GM12878 (cell line): Measurements from ENCODE around the gene TP53INP2. TPM values are rescaled to one million over a fixed set of nuclear protein-coding genes. Genes with fewer than 3 reads are reported as not detected.

Experiments used
- ATAC-seq: fragments of 200-7000 bp; cut with Tn5 transposase; 3 replicates; pipeline ENCODE4 v1.9.1; 2020; ENCODE audit warnings: mild to moderate bottlenecking, moderate library complexity
- BruUV-seq: library from RNA; stranded (reverse); fragments of 400-500 nt; replicated peaks from 2 replicates; lab custom pipeline; 2021; lab: Mats Ljungman, UMichigan
- CTCF ChIA-PET: fragments of 300-600 bp; sonication (Branson Sonifier 250); formaldehyde crosslinking; extraction: SDS; loops from one replicate; lab custom pipeline; 2021; ENCODE audit warnings: inconsistent platforms; lab: Yijun Ruan, JAX
- POLR2A ChIA-PET: fragments of 350-600 bp; formaldehyde crosslinking; extraction: SDS; loops from one replicate; lab custom pipeline; 2021; ENCODE audit warnings: inconsistent platforms; lab: Charles Lee
- RAD21 ChIA-PET: fragments of 300-600 bp; sonication (Branson Sonifier 250); formaldehyde crosslinking; loops from one replicate; lab custom pipeline; 2023; ENCODE audit warnings: antibody characterized with exemption; ENCODE audit not compliant: unreplicated experiment; lab: Charles Lee
- SMC1A ChIA-PET: fragments of 300-600 bp; sonication (Branson Sonifier 250); formaldehyde crosslinking; loops from one replicate; lab custom pipeline; 2023; ENCODE audit not compliant: unreplicated experiment, uncharacterized antibody; lab: Charles Lee
- DNase-seq: peaks from one replicate; pipeline ENCODE4 v3.0.0-alpha.2; 2011; ENCODE audit warnings: low read depth, low spot score
- FAIRE-seq: peaks from 3 replicates; lab custom pipeline; 2011; peaks lifted over from hg19 to GRCh38; lab: Jason Lieb, UNC
- H2AFZ ChIP-seq: 2 replicates; pipeline ENCODE4 v1.6.0; 2011; ENCODE audit warnings: low read depth, low read length, control low read depth; ENCODE audit not compliant: control insufficient read depth
- H3K27ac ChIP-seq: 2 replicates; pipeline ENCODE4 v1.5.1; 2011; ENCODE audit warnings: control low read depth; ENCODE audit not compliant: control insufficient read depth, insufficient read depth
- H3K27me3 ChIP-seq, 2 experiments: replicated peaks in 1 of 2; 2 replicates each; pipeline versions ENCODE4 v1.6.0 to v1.6.1; 2011; ENCODE audit warnings: low read length in 1 of 2; ENCODE audit not compliant: control insufficient read depth in 2 of 2, insufficient read depth in 2 of 2
- H3K36me3 ChIP-seq, 2 experiments: 2 replicates each; pipeline ENCODE4 v1.5.1; 2011; ENCODE audit warnings: low read length in 1 of 2; ENCODE audit not compliant: control insufficient read depth in 2 of 2, insufficient read depth in 2 of 2
- H3K4me1 ChIP-seq: 2 replicates; pipeline ENCODE4 v1.6.1; 2011; ENCODE audit warnings: mild to moderate bottlenecking, low read length, moderate library complexity, mixed read lengths; ENCODE audit not compliant: control insufficient read depth, insufficient read depth
- H3K4me2 ChIP-seq: 2 replicates; pipeline ENCODE4 v1.6.0; 2011; ENCODE audit warnings: control low read depth; ENCODE audit not compliant: control insufficient read depth, insufficient read depth
- H3K4me3 ChIP-seq: fragments of 200-600 bp; sonication (generic); 2 replicates; pipeline ENCODE4 v1.5.1; 2016
- H3K79me2 ChIP-seq: 2 replicates; pipeline ENCODE4 v1.6.0; 2011; ENCODE audit warnings: low read length; ENCODE audit not compliant: control insufficient read depth, insufficient read depth
- H3K9ac ChIP-seq: 2 replicates; pipeline ENCODE4 v1.8.0; 2011; ENCODE audit warnings: low read length, control low read depth, mixed read lengths; ENCODE audit not compliant: control insufficient read depth, insufficient read depth
- H3K9me3 ChIP-seq: replicated peaks from 3 replicates; pipeline ENCODE4 v1.5.1; 2011; ENCODE audit warnings: mild to moderate bottlenecking, low read length; ENCODE audit not compliant: control insufficient read depth, insufficient read depth
- H4K20me1 ChIP-seq: 2 replicates; pipeline ENCODE4 v1.6.0; 2011; ENCODE audit not compliant: control insufficient read depth, insufficient read depth
- CREM ChIP-seq: IDR thresholded peaks from 2 replicates; pipeline ENCODE4 v1.6.1; 2014; ENCODE audit warnings: antibody characterized with exemption, low read depth
- GATAD2B ChIP-seq: fragments of 450-650 bp; conservative IDR thresholded peaks from 2 replicates; pipeline ENCODE4 v1.6.1; 2017; ENCODE audit warnings: low read depth, mild to moderate bottlenecking, moderate library complexity
- HDAC6 ChIP-seq: fragments of 200-600 bp; sonication (generic); IDR thresholded peaks from one replicate; pipeline ENCODE4 v1.8.0; 2017; ENCODE audit warnings: antibody characterized with exemption; ENCODE audit not compliant: unreplicated experiment
- NFXL1 ChIP-seq: fragments of 450-650 bp; IDR thresholded peaks from 2 replicates; pipeline ENCODE4 v1.6.1; 2017; ENCODE audit warnings: antibody characterized with exemption, mild to moderate bottlenecking, borderline replicate concordance
- RAD51 ChIP-seq: fragments of 450-650 bp; IDR thresholded peaks from 2 replicates; pipeline ENCODE4 v1.6.1; 2016; ENCODE audit warnings: moderate library complexity, mild to moderate bottlenecking, inconsistent platforms
- SMAD1 ChIP-seq: fragments of 450-650 bp; IDR thresholded peaks from 2 replicates; pipeline ENCODE4 v1.6.1; 2018; ENCODE audit warnings: mild to moderate bottlenecking, low read depth; ENCODE audit not compliant: partially characterized antibody
- WGBS: methylation state at CpG from one replicate; pipeline ENCODE4 v1.1.6; 2016; ENCODE audit warnings: low lambda C conversion rate; ENCODE audit not compliant: insufficient replicate concordance, insufficient coverage; ENCODE audit errors: missing lambda C conversion rate; 5-methylcytosine and 5-hydroxymethylcytosine counted together
- in situ Hi-C: fragments of 300-500 bp; cut with MboI; formaldehyde crosslinking; loops from 9 replicates; pipeline ENCODE4 v1.14.3; 2018; ENCODE audit warnings: mixed read lengths
- intact Hi-C: fragments of 100-400 bp; cut with micrococcal nuclease; formaldehyde crosslinking; loops from one replicate; pipeline ENCODE4 v1.14.2; 2022; ENCODE audit not compliant: unreplicated experiment
- polyA plus RNA-seq, 11 experiments: library from polyadenylated mRNA; depleted of rRNA in 4 of 11; unstranded in 6 of 11; stranded (reverse) in 5 of 11; fragments of >200 nt; fragmentation: Nextera tagmentation in 4 of 11; fragmentation: Illumina TruSeq in 1 of 11; extraction: Ambion mirVana in 4 of 11; extraction: Trizol in 1 of 11; gene quantifications; 1 replicate in 1 of 11; 2 replicates in 10 of 11; pipeline versions ENCODE4 v1.2.1 to v1.2.3, GENCODE V29; 2011 to 2016; ENCODE audit warnings: inconsistent platforms in 2 of 11, missing spikeins in 2 of 11, low read depth in 1 of 11
- total RNA-seq, 4 experiments: library from RNA; depleted of rRNA in 3 of 4; stranded (reverse); fragments of >200 nt in 3 of 4; fragmentation: Illumina TruSeq in 1 of 4; extraction: Trizol in 1 of 4; gene quantifications; 2 replicates each; pipeline versions ENCODE4 v1.2.1 to v1.2.3, GENCODE V29; 2013 to 2021
- TF ChIP-seq, protein P1 (sequence below): IDR thresholded peaks from 2 replicates; pipeline ENCODE4 v1.6.1; 2011; ENCODE audit warnings: low read depth, mild to moderate bottlenecking, low read length, moderate library complexity, borderline replicate concordance; ENCODE audit errors: extremely low read depth
- TF ChIP-seq, protein P2 (sequence below): fragments of 450-650 bp; formaldehyde crosslinking; IDR thresholded peaks from 2 replicates; pipeline ENCODE4 v1.5.0; 2022; ENCODE audit warnings: mild to moderate bottlenecking, missing genetic modification characterization

Gene TP53INP2
- total and polyA plus RNA-seq, 10 of the 15 experiments (the other 5 are each of a cell fraction or from before 2014, with no cell fraction given), result 2.8 to 16.0 (median 4.0) TPM

DNA sequence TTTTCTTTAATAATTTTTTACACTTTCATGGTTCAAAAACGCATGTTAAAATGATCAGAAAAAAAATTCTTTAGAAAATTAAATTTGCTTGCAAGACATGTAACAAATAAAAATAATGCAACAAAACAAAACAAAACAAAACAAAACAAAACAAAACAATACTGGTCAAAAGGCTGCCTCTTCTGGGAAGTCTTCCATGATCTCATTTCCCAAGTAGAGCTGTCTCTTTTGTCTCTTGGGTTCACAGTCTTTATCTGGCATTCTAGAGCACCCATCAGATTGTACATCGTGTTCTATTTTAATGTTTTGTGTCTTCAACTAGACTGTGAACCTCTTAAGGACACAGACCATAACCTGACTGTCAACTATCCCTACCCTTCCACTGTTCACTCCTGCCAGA, 25.3 kb downstream of the TP53INP2 start:
- Histone ChIP-seq H4K20me1 (no peaks in the 10 kb centered on the region), H3K27ac (no peak overlapping the region), H3K9me3 (no peaks in the 10 kb centered on the region), H3K4me3 (no peak overlapping the region), H3K27me3 (no peaks in the 10 kb centered on the region), H3K4me2 (no peak overlapping the region), H3K4me1 (no peaks in the 10 kb centered on the region), H2AFZ (no peak overlapping the region), H3K36me3 (peaks cover 0 to 4% of the 10 kb centered on the region in 2 experiments; a peak in 3 of 4 replicates), H3K79me2 (no peaks in the 10 kb centered on the region), H3K9ac (no peak overlapping the region)
- CTCF ChIA-PET, result interaction anchor here (1.0 to 2.6 kb wide), 6 partner anchors 9 to 40 kb away, joined by 3 to 12 read pairs (median 5); no protein-coding TSS in a partner anchor
- FAIRE-seq, result no peak
- no TSS peak for BruUV-seq
- RAD21 ChIA-PET, result interaction anchor here (0.5 to 1.7 kb wide), 3 partner anchors 10 to 40 kb away, joined by 3 to 4 read pairs (median 4); no protein-coding TSS in a partner anchor
- no peak for DNase-seq
- TF ChIP-seq GATAD2B (no peak), NFXL1 (no peak), SMAD1 (no peak), CREM (no peak), RAD51 (no peak), HDAC6 (no peak)
- TF ChIP-seq, protein P1, sequence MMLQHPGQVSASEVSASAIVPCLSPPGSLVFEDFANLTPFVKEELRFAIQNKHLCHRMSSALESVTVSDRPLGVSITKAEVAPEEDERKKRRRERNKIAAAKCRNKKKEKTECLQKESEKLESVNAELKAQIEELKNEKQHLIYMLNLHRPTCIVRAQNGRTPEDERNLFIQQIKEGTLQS, result no peak
- TF ChIP-seq, protein P2, sequence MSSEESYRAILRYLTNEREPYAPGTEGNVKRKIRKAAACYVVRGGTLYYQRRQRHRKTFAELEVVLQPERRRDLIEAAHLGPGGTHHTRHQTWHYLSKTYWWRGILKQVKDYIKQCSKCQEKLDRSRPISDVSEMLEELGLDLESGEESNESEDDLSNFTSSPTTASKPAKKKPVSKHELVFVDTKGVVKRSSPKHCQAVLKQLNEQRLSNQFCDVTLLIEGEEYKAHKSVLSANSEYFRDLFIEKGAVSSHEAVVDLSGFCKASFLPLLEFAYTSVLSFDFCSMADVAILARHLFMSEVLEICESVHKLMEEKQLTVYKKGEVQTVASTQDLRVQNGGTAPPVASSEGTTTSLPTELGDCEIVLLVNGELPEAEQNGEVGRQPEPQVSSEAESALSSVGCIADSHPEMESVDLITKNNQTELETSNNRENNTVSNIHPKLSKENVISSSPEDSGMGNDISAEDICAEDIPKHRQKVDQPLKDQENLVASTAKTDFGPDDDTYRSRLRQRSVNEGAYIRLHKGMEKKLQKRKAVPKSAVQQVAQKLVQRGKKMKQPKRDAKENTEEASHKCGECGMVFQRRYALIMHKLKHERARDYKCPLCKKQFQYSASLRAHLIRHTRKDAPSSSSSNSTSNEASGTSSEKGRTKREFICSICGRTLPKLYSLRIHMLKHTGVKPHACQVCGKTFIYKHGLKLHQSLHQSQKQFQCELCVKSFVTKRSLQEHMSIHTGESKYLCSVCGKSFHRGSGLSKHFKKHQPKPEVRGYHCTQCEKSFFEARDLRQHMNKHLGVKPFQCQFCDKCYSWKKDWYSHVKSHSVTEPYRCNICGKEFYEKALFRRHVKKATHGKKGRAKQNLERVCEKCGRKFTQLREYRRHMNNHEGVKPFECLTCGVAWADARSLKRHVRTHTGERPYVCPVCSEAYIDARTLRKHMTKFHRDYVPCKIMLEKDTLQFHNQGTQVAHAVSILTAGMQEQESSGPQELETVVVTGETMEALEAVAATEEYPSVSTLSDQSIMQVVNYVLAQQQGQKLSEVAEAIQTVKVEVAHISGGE (CRISPR knock-in tag), result no peak
- in situ Hi-C loops (no loop called here), intact Hi-C loops (no loop called here)
- POLR2A ChIA-PET, result interaction anchor here (1.4 to 1.6 kb wide), 3 partner anchors 9 to 36 kb away, joined by 3 to 6 read pairs (median 3); no protein-coding TSS in a partner anchor
- 97% methylated on average over 2 of the region's 2 CpGs for WGBS
- ATAC-seq, result no peak
- SMC1A ChIA-PET, result interaction anchor here (0.8 to 1.2 kb wide), 3 partner anchors 10 to 38 kb away, joined by 3 to 4 read pairs (median 4); no protein-coding TSS in a partner anchor
